CD4-positive, alpha-beta T cell treated with Interferon alpha-2 for 1 hour (primary cell): Measurements from ENCODE around the gene ZNF594.
"Not testable (repeated sequence)": the region's sequence is repeated elsewhere in the genome, so short reads cannot be mapped to it uniquely, and the experiment has no call there.

ENCODE experiments used
- DNase-seq, 2 donors: peaks; one replicate each; pipeline ENCODE4 v3.0.0-alpha.2; 2020 to 2022

Gene ZNF594

DNA sequence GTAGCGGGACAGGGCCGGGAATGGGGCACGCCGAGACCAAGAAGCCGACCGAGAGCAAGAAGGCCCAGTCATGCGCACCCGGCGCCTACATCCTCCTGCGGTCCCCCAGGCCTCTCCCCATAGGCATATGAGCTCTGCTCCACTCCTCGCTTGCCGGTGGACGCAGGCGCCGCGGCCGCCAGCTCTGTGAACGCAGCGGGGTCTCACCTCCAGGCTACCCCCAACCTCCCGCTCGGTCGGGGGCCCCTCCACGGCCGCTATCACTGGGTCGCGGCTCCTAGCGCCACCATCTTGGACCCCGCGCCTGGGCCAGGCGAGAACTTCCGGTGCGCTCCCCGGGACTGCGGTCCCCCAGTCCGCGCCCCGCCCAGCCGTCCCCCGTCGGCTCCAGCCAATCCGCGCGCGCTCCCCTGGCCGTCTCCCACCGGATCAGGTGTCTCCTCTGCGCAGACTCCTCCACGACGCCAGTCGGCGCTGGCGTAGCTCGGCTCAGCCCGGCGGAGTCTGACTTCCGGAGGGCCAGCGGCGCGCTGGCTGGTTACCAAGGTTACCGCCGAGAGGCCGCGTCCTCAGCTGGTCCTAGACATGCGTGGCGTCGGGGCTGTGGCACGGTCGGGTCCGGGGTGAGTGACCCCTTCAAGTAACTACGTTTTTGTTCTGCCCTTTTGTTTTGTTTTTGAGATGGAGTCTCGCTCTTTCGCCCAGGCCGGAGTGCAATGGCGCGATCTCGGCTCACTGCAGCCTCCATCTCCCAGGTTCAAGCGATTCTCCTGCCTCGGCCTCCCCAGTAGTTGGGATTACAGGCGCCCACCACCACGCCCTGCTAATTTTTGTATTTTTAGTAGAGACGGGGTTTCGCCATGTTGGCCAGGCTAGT is at the start of gene ZNF594:
Gene ZNF594 (minus strand): TSS at position 328 of the 877 bp plus-strand sequence. CDS start 7,612 bp downstream, outside the sequence.
- peak; percentile 96 to 98 for DNase-seq

DNA sequence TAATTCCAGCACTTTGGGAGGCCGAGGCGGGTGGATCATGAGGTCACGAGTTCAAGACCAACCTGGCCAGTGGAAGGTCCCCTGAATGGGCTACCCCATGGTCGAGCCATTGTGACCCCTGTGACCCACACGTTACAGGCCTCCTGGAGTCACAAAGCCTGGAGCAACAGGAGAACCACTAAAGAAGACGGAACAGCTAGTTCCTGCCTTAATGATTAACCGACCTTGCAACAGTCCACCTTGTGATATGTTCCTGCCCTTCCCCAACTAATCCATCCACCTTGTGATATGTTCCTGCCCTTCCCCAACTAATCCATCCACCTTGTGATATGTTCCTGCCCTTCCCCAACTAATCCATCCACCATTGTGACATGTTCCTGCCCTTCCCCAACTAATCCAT is 48.1 kb upstream of the ZNF594 start:
- DNase-seq: not testable (repeated sequence)

- peak in 1 of 2 donors; percentile 16 for DNase-seq
Measured at GRCh38 chr17:5238333-5238732, 46.7 kb upstream of the ZNF594 start.

DNA sequence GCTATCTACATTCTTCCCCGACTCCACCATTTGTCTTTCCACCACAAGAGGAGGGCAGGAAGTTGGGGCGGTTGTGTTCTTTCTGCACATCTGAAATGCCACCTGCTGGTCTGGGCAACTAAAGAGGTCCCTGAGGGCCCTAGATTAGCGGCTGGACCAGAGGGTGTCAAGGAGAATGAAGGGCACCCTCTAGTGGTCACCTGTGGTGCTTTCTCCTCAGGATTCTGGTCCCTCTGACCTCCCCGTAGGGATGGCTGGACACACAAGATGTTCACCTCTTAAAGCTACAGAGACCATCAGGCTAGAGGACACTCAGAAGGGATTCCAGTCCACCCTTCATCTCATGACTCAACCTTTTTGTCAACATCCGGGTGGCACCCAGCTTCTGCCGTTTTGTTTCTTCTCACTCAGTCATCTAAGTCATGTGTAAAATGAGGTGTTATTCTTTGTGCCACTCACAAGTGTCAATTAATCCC is 45.9 kb upstream of the ZNF594 start:
- DNase-seq: peak; percentile 59 to 64

DNA sequence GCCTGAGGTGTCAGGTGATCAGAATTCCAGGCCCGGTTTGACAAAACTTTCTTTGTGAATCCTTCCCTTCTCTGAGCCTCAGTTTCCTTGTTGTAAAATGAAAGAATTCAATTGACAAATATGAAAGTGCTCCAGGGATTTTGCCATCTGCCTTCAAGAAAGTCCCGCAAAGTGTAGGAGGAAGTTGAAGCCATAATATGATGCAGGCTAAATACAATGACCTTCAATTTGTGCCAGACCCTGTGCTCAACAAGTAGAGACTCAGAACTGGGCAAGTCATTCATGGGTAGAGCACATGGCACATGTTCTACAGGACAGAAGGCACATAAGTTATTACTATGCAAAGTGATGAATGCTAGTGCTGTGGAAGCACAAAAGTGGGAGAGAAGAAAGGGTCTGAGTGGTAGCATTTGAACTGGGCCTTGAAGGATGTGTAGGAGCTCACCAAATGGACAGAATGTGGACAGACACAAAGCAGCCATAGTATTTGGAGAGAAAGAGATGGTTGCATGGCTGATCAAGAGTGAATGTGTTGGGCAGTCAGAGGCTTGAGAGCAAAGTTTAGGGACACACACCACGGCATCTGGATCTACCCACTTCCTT is 45.4 kb upstream of the ZNF594 start:
- DNase-seq: no peak

GRCh38 chr17:5234645-5235576 is 43.2 kb upstream of the ZNF594 start, which contains the start of gene SCIMP:
TSS of gene SCIMP (minus strand) at chr17:5234860. CDS start at chr17:5234755, 105 bp downstream.
- DNase-seq: peak in 1 of 2 donors; percentile 59

DNA sequence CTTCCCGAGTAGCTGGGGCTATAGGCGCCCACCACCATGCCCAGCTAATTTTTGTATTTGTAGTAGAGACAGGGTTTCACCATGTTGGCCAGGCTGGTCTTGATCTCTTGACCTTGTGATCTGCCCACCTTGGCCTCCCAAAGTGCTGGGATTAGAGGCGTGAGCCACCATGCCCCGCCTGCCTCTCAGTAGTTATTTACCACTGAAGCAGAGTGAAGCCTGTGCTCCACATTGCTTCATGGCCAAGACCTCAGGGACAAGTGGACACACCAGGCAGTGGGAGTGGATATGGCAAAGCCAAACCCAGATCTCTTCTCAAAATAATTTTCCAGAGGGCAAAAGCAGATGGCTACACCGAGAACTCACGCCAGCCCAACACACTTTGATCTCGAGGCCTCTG is 41.8 kb upstream of the ZNF594 start:
- DNase-seq: not testable (repeated sequence)

- DNase-seq: peak; percentile 65 to 70
Measured at GRCh38 chr17:5226940-5227878, 35.5 kb upstream of the ZNF594 start.

GRCh38 chr17:5225668-5226457 is 34.2 kb upstream of the ZNF594 start:
- no peak for DNase-seq

GRCh38 chr17:5221912-5222311 is 30.2 kb upstream of the ZNF594 start:
- DNase-seq: not testable (repeated sequence)

DNA sequence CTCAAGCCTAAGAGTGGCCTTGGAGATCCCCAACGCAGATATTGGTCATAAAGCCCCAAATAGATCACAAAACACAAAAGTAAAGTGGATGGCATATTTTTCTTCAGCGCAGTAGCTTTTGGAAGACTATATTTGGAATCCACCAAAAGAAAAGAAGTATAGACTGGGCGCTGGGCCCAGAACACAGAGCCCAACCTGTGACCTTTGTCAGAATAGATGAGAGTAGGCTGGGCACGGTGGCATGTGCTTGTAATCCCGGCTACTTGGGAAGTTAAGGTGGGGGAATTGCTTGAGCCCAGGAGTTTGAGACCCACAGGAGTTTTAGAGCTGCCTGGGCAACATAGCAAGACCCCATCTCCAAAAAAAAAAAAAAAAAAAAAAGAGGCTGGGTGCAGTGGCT is 28.4 kb upstream of the ZNF594 start:
- no peak for DNase-seq

DNA sequence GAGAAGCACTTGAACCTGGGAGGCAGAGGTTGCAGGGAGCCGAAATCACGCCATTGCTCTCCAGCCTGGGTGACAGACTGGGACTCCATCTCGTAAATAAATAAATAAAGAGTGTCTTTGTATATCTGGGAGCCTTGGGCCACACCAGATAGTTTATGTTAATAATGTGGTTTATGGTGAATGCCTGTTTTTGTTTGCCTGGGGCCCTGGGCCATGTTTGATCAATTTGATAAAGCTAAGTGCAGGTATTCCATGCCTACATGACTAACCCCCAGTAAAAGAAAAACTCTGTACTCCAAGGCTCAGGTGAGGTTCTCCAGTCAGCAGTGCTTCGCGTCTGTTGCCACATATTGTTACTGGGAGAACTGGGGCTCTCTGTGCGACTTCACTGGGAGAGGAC is 27.9 kb upstream of the ZNF594 start:
- no peak for DNase-seq

DNA sequence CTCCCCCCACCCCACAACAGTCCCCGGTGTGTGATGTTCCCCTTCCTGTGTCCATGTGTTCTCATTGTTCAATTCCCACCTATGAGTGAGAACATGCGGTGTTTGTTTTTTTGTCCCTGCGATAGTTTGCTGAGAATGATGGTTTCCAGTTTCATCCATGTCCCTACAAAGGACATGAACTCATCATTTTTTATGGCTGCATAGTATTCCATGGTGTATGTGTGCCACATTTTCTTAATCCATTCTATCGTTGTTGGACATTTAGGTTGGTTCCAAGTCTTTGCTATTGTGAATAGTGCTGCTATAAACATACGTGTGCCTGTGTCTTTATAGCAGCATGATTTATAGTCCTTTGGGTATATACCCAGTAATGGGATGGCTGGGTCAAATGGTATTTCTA is 25.9 kb upstream of the ZNF594 start:
- DNase-seq: not testable (repeated sequence)

GRCh38 chr17:5211458-5211857 is 19.8 kb upstream of the ZNF594 start:
- no peak for DNase-seq

DNA sequence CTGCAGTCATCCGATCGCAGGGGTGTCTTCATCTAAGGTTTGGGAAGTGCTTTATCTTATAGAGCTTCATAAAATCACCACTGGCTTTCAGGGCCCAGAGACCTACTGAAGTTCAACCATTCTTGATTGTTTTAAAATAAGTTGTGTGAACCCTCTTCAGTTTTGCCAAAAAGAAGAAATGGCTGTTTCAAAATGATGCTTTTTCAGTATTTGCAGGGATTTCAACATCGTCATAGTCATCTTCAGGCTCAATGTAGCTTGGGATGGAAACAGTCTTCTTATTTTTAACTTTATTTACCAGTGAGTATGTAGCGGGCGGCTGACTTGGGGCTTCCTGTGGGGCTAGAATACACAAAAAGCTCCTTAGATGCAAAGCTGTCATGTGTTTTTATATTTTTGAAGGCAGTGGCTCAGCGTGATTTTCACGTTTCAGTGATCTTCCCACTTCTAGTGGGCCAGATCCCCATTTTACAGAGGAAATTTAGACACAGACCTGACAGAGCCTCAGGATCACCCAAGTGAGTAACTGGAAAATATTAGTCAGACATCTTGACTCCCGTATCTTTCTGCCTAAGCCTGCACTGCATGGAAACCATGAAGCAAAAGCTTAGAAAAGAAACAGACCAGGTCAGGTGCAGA is 19.1 kb upstream of the ZNF594 start:
- no peak for DNase-seq

- no peak for DNase-seq
Measured at GRCh38 chr17:5210091-5210490, 18.4 kb upstream of the ZNF594 start.

DNA sequence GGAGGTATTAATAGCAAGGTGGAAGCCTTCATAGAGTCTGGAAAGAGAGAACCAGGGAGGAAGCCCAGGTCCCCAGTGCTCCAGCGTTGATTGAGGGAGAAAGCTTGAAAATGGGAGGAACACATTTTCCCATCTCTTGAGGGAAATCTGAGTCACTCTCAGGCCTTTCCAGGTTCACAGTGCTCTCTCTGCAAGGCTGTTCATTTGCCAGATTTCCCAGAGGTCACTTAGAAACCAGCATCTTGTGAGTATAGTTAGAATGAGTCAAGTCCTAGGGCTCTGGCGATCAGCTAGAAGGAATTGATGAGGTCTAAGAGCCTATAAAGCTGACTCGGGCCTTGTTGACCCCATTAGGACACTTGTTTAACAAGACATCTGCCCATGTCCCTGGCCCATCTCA is 17.7 kb upstream of the ZNF594 start:
- DNase-seq: no peak

DNA sequence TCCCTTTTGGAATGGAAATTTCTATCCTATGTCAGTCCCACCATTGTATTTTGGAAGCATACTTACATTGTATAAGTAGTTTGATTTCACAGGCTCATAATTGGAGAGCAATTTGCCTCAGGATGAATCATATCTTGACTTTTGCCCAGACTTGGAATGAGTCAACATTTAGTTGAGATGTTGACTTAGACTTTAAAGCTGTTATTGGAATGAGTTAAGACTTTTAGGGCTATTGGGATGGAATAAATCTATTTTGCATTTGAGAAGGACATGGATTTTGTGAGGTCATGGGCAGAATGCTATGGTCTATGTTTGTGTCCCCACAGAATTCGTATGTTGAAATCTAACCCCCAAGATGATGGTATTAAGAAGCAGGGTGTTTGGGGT is 12.2 kb upstream of the ZNF594 start:
- DNase-seq: no peak

- DNase-seq: no peak
Measured at GRCh38 chr17:5203178-5203907, 11.7 kb upstream of the ZNF594 start.

DNA sequence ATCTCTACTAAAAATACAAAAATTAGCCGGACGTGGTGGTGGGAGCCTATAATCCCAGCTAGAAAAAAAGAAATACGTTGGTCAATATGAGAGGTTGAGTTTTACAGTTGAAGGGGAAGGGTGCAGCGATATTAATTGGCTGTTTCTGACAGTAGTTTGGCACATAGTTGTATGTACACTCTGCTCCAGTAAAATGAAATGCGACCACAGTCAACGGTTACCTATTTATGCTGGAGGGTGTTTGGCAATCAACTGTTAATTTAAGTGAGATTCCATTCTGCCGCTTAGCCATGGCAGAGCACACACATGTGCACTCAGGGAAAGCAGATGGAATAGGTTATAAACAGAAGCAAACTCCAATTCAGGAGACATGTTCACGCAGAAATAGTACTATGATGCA is 9.3 kb upstream of the ZNF594 start:
- DNase-seq: no peak
